GM20000 (cell line): ENCODE data around the gene FKBP1A.

ENCODE experiments used
- DNase-seq: peaks from one replicate; pipeline ENCODE4 v3.0.0; 2012; ENCODE audit warnings: low spot score
- CTCF ChIP-seq: IDR thresholded peaks from 2 replicates; pipeline ENCODE4 v1.5.1; 2012; ENCODE audit warnings: mild to moderate bottlenecking, control low read depth; ENCODE audit errors: extremely low read depth, missing control alignments

The FKBP1A gene

DNA sequence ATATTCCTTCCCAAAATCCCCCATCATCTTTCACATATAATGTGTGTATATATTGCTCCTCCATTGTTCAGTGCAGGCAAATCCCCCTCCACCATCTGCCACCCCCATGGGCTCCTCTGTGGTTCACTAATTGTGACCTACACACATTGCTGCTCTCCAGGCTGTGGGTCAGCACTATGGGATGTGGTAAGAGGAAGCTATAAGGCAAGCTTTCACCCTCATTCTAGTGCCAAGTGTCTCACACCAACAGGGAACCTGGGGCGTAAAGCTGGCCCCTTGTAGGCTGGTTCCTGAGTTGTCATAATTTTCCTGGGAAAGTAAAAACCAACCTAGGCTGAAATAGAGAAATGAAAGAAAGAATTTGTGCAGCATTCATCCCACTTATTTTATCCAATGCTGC lies 16.8 kb downstream of the FKBP1A start:
- TF ChIP-seq CTCF = no peak
- DNase-seq = no peak

DNA sequence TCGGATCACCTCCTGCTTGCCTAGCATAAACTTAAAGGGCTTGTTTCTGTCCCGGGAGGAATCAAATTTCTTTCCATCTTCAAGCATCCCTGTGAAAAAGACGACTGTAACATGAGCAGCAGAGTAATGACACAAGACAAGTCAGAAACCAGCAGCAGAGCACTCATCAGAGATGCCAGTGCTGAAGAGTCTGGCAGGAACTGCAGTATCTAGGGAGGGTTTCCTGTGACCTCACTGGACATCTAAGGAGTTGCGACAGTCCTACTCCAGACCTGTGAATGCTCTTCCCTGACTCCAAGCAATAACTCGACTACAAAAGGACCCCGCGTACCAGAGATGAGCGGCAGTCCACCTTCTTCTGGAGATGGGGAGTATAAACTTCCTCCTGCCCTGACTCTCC lies 17.3 kb downstream of the FKBP1A start:
- DNase-seq = no peak
- no peak for TF ChIP-seq CTCF

GRCh38 chr20:1374246-1374645 lies 18.6 kb downstream of the FKBP1A start:
- DNase-seq = no peak
- no peak for TF ChIP-seq CTCF

DNA sequence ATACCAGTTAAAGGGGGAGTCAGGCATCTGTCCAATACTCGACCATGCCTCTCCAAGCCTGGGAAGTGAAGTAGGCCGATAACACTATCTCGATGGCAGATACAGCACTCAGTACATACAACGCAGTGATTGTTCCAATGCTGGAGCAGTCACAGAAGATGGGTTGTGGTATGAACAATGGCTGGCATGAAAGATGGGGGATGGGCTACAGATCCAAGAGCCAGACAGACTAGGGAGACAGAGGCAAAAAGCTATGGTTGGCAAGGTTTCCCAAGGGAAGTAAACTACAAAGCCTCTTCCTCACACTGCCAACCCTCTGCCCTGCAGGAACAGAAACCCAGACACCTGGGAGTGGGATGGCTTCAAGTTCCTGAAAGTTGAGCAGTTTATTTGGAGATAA lies 19.2 kb downstream of the FKBP1A start:
- DNase-seq = no peak
- no peak for TF ChIP-seq CTCF

DNA sequence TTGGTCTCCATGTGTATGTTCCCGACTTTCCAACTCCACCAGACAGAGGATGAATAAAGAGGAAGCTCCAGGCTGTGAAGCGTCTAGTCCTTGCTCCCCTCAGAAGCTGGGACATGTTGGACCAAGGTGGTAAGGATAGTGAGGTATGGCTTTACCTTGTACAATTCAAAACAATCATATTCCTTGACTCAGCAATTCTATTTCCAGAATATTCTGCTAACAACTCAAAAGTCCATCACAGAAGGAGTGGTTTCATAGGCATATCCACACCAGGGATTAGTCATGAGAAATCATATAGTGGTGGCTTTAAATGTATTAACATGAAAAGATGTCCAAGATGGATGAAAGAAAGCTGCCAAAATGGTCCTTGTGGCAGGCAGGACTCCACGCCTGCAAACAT lies 19.8 kb downstream of the FKBP1A start:
- TF ChIP-seq CTCF = no peak
- no peak for DNase-seq

GRCh38 chr20:1371830-1372539 lies 20.9 kb downstream of the FKBP1A start:
- TF ChIP-seq CTCF = no peak
- DNase-seq = no peak

- no peak for TF ChIP-seq CTCF
- DNase-seq = no peak
These were observed 21.6 kb downstream of the FKBP1A start for GRCh38 chr20:1371202-1371782.
